IgD-negative memory B cell (primary cell): ENCODE results near the gene DIDO1. TPM values are rescaled to one million over a fixed set of nuclear protein-coding genes. Genes with fewer than 3 reads are reported as not detected.
"Not testable (repeated sequence)": the region's sequence is repeated elsewhere in the genome, so short reads cannot be mapped to it uniquely, and the experiment has no call there.

Experiments used
- H3K27ac Mint-ChIP-seq, 3 donors: one replicate each; pipeline ENCODE4 v1.8.0; 2020 to 2022; ENCODE audit warnings: mild to moderate bottlenecking in 3 of 3, mixed read lengths in 3 of 3, moderate library complexity in 1 of 3
- H3K27me3 Mint-ChIP-seq: one replicate; pipeline ENCODE4 v1.8.0; 2021; ENCODE audit warnings: mixed read lengths
- H3K36me3 Mint-ChIP-seq: one replicate; pipeline ENCODE4 v1.8.0; 2020; ENCODE audit warnings: mild to moderate bottlenecking, mixed read lengths
- H3K4me1 Mint-ChIP-seq, 3 donors: one replicate each; pipeline ENCODE4 v1.8.0; 2020 to 2022; ENCODE audit warnings: mixed read lengths in 3 of 3, mild to moderate bottlenecking in 1 of 3
- H3K4me3 Mint-ChIP-seq, 4 donors: one replicate each; pipeline ENCODE4 v1.8.0; 2020 to 2022; ENCODE audit warnings: mild to moderate bottlenecking in 4 of 4, mixed read lengths in 4 of 4, moderate library complexity in 3 of 4
- H3K9me3 Mint-ChIP-seq, 3 donors: one replicate each; pipeline ENCODE4 v1.8.0; 2020 to 2021; ENCODE audit warnings: mixed read lengths in 3 of 3, mild to moderate bottlenecking in 1 of 3
- polyA plus RNA-seq: library from polyadenylated mRNA; unstranded; fragments of 300-500 nt; fragmentation: Illumina TruSeq; gene quantifications from one replicate; pipeline ENCODE4 v1.2.3, GENCODE V29; 2021

Gene DIDO1
- polyA plus RNA-seq, 1 donor from 2014 or later = 42.8 TPM

DNA sequence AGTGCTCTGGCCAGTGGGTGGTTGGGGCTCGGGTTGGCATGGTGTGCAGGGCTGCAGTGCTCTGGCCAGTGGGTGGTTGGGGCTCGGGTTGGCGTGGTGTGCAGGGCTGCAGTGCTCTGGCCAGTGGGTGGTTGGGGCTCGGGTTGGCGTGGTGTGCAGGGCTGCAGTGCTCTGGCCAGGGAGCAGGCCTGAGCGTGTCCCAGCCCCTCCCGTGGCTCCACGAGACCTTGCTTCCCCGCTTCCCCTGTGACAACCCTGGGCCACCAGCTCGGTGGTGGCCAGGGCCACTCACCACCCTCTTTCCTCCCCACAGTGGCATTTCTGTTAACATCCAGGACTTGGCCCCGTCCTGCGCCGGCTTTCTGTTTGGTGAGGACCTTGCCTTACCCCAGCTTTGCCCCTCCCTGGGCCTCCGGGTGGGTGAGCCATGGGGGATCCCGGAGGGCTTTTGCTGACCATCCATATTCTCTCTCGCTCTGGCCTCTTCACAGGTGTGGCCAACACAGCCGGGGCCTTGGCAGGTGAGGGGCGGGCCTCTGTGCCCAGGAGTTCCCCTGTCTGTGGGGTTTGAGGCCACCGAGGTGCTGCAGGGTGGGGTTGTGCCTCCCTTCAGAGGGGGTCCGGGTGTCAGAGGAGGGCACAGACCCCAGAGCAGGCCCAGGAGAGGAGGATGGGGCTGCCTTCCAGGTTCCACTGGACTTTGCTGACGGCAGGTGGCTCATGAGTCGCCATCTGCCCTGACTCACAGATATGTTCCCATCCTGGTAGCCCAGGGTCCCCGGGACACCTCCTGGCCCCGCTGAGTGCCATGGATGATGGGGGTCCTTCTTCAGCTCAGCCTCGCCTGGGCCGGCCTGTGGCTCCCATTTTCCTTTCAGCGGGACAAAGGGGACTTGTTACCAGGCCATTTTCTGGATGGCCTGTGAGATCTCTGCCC lies 40.2 kb upstream of the DIDO1 start:
- Mint-ChIP-seq H3K4me3 (no peak overlapping the region), H3K9me3 (no peaks in the 10 kb centered on the region), H3K36me3 (peaks cover 4% of the 10 kb centered on the region), H3K4me1 (peaks cover 0 to 2% (median under 1%) of the 10 kb centered on the region in 3 donors), H3K27ac (no peak overlapping the region), H3K27me3 (peaks cover 6% of the 10 kb centered on the region)

DNA sequence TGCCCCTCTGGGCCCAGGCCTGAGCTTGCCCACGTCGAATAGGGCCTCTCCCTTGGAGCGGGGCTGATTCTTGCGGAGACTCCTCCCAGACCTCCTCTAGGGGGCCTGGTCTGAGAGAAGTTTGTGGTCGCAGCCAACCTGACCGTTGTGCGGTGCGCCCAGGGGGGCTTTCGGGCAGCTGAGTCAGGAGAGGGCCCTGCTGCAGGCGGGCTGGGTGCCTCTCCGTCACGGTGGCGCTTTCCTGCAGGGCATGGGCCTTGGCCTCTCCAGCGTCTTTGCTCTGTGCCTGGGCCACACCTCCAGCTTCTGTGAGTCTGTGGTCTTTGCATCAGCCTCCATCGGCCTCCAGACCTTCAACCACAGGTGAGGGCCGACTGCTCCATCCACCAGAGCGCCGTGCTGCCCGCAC lies 39.1 kb upstream of the DIDO1 start:
- Mint-ChIP-seq H3K27ac (peak overlapping the region in 1 of 3 donors; percentile 87), H3K9me3 (no peaks in the 10 kb centered on the region), H3K27me3 (peaks cover 2% of the 10 kb centered on the region), H3K4me1 (no peaks in the 10 kb centered on the region), H3K36me3 (peaks cover 4% of the 10 kb centered on the region), H3K4me3 (no peak overlapping the region)

DNA sequence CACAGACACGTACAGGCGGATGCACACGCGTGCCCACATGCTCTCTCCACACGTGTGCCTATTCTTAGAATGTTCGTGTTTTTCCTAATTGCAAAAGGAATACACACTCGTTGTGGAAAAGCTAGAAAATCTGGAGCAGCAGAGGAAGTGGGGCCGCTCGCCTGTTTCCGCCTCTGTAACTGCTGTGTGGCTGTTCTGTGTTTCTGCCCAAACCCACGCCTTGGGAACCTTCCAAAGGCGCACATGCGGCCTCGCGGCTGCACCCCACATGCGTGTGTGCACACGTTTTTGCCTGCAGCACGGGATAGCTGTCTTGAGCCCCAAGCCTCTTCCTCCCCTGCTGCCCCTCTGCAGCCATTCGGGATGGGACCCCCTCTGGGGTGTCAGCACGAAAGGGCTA lies 38.4 kb upstream of the DIDO1 start:
- no peaks in the 10 kb centered on the region for H3K9me3 Mint-ChIP-seq
- no peak overlapping the region for H3K4me3 Mint-ChIP-seq
- peaks cover 2% of the 10 kb centered on the region for H3K36me3 Mint-ChIP-seq
- peak overlapping the region in 1 of 3 donors; percentile 47 for H3K27ac Mint-ChIP-seq
- no peaks in the 10 kb centered on the region for H3K27me3 Mint-ChIP-seq
- no peaks in the 10 kb centered on the region for H3K4me1 Mint-ChIP-seq

DNA sequence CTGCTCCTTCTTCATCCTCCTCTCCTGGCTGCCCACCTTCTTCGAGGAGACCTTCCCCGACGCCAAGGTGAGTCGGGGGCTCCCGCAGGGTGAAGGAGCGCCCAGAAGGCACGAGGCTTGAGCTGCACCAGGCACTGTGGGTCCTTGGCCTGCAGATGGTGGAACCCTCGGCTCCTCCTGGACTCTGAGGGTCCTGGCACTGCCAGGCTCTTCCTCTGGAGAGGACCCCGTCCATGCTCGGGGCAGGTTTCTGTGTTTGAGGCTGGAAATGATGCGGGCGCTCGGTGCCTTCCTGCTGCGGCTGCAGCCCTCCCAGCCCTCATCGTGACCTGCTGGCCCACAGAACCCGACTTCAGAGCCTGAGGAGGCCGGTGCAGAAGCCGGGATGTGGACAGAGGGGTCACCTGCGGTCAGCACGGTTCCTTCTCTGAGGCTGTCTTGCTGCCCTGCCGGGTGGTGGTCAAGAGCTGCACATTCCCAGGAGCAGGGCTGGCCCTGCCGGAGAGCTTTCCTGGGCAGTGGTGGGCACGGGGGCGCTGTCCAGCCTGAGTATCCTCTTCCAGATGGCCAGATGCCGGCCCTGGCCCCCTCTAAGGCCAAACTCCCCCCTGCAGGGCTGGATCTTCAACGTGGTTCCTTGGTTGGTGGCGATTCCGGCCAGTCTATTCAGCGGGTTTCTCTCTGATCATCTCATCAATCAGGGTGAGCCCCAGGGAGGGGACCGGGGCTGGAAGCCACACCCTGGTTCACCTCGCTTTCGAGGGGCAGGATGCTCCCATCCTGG lies 37.5 kb upstream of the DIDO1 start:
- Mint-ChIP-seq H3K27ac (no peak overlapping the region), H3K9me3 (no peaks in the 10 kb centered on the region), H3K4me1 (no peaks in the 10 kb centered on the region), H3K4me3 (no peak overlapping the region), H3K36me3 (no peaks in the 10 kb centered on the region), H3K27me3 (no peaks in the 10 kb centered on the region)

DNA sequence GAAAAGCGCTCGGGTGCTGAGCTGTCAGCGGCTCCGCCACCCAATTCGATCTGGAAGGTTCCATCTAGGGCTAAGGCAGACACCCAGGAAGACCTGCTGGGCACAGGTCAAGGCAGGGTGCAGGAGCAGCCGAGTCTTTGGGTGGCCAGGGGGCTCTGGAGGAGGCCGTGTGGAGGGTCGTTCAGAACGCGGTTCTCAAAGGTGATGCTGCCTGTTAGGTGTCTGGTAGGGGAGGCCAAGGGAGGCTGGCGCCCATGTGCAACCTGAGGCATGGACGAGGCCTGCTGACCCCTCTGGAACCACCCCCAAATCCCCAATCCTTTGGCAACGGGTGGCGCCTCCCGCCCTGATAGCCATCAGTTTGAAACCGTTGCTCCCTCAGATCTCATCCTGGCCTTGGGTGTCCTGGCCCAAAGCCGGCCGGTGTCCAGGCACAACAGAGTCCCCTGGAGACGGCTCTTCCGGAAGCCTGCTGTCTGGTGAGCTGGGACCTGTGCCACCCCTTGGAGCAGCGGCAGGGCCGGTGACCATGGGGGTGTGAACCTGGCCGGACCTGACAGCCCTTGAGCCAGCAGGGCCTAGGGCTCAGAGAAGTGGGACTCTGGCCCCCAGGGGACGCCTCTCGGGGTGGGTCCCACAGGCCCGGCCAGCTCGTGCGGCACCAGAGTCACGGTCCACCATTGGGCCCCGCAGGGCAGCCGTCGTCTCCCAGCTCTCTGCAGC lies 36.7 kb upstream of the DIDO1 start:
- Mint-ChIP-seq H3K27me3 (no peaks in the 10 kb centered on the region), H3K9me3 (no peaks in the 10 kb centered on the region), H3K36me3 (no peaks in the 10 kb centered on the region), H3K27ac (no peak overlapping the region), H3K4me1 (no peaks in the 10 kb centered on the region), H3K4me3 (no peak overlapping the region)

DNA sequence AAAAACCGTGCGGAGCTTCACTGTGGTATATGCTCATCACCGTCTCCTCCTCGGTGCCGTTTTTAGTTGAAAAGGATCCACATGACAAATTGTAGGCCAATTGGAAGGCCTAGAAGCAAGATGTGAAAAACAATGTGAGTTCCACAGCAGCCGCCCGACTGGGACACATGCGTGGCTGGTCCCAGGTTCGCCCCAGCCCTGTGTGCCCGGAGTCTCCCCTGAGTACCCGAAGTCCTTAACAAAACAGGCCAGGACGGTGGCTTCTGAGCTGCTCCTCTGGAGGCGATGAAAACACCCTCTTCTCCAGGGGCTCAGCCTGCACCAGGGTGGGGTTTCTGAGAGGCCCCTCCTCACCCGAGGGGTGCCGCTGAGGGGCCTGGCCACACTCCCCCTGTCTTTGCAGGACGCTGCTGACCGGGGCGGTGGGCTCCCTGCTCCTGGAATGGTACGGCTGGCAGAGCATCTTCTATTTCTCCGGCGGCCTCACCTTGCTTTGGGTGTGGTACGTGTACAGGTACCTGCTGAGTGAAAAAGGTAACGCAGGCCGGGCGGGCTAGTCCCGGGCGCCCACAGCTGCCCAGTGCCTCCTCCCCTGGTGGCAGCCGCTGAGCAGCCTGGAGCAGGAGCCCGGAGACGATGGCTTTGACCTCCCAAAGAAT lies 36.0 kb upstream of the DIDO1 start:
- Mint-ChIP-seq H3K4me1 (no peaks in the 10 kb centered on the region), H3K9me3 (no peaks in the 10 kb centered on the region), H3K27ac (no peak overlapping the region), H3K36me3 (no peaks in the 10 kb centered on the region), H3K27me3 (no peaks in the 10 kb centered on the region), H3K4me3 (no peak overlapping the region)

DNA sequence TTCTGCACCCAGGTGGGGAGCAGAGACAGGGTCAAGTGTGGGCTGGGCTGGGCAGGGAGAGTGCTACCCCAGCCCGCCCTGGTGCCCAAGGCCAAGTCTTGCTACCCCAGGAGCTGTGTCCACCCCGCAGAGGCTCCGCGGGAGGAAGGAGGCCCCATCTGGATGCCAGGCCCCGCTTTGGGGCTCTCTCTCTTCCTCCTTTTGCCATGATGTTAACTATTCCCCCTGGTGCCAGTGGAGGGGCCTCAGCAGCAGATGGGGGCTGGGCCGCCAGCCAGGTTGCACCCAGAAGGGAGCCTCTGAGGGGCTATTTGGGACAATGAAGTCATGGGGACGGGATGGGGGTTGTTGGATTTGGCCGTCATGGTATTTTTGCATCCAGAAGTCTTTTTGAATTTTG lies 35.5 kb upstream of the DIDO1 start:
- Mint-ChIP-seq H3K4me1 (no peaks in the 10 kb centered on the region), H3K27me3 (no peaks in the 10 kb centered on the region), H3K27ac (no peak overlapping the region), H3K36me3 (peaks cover 1% of the 10 kb centered on the region), H3K4me3 (no peak overlapping the region), H3K9me3 (no peaks in the 10 kb centered on the region)

DNA sequence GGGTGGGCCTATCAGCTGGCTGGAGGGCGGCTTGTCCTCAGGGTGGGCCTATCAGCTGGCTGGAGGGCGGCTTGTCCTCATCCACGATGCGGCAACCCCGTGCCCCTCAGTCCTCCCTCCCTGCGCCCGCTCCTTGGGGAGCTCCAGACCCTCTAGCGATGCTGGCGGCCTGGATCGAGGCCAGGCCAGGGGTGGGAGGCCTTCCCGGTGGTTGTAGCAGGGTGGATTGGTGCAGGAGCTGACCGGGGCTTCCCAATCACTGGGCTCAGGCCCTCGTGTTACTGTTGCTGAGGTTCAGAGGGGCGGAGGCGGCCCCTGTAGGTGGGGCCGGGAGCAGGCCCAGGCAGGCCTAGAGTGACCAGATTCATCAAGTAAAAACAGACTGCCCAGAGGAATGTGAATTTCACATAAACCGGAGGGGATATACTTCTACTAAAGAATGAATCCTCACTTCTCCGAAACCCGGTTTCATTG lies 35.0 kb upstream of the DIDO1 start:
- Mint-ChIP-seq H3K4me3 (no peak overlapping the region), H3K4me1 (no peaks in the 10 kb centered on the region), H3K36me3 (peaks cover 1% of the 10 kb centered on the region), H3K27ac (no peak overlapping the region), H3K9me3 (no peaks in the 10 kb centered on the region), H3K27me3 (no peaks in the 10 kb centered on the region)

DNA sequence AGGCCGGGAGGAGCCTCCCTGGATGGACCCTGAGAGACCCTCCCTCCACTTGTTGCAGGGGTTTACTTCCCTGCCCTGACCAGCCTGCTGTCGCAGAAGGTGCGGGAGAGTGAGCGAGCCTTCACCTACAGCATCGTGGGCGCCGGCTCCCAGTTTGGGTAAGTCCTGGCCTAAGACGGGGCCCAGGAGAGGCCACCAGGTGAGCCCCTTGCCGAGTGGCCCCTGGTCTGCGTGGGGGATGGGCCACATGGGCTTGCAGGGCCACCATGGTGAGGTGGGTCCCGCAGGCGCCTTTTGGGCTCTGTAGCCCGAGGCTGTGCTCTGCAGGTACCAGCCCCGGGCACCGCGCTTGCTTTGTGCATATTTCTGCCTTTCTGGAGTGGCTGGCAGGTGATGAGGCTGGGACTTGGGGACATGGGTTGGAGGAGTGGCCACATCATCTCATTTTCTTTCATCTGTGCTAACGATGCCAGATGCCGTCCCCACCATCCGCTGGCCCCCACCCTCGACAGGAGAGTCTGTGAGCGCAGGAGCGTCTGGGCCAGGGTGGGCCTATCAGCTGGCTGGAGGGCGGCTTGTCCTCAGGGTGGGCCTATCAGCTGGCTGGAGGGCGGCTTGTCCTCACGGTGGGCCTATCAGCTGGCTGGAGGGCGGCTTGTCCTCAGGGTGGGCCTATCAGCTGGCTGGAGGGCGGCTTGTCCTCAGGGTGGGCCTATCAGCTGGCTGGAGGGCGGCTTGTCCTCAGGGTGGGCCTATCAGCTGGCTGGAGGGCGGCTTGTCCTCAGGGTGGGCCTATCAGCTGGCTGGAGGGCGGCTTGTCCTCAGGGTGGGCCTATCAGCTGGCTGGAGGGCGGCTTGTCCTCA lies 34.4 kb upstream of the DIDO1 start:
- H3K4me1 Mint-ChIP-seq, H3K36me3 Mint-ChIP-seq, H3K27me3 Mint-ChIP-seq: not testable (repeated sequence)

DNA sequence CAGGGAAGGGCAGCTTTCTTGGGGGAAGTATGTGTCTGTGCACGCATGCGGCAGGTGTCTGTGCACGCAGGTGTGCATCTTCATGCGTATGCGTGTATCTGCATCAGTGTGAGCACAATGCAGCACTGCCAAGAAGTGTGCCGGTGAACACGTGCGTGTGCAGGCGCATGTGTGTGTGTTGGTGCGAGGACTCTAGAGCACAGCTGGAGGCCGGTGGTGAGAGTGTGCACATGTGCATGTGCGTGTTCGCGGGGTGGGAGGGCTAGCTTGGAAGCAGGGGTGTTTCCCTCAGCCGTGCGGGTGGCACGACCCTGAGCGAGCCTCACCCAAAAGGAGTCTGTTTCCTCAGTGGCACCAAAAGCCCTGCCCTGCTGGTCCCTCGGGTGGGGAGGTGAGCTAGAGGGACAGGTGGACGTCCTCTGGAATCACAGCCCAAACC lies 33.7 kb upstream of the DIDO1 start:
- Mint-ChIP-seq H3K4me1 (no peaks in the 10 kb centered on the region), H3K27ac (no peak overlapping the region), H3K36me3 (peaks cover 1% of the 10 kb centered on the region), H3K4me3 (no peak overlapping the region), H3K27me3 (no peaks in the 10 kb centered on the region), H3K9me3 (no peaks in the 10 kb centered on the region)

More for the DNA sequence above, 34.4 kb upstream of the DIDO1 start:
- not testable (repeated sequence) for H3K27ac Mint-ChIP-seq, H3K4me3 Mint-ChIP-seq, H3K9me3 Mint-ChIP-seq

DNA sequence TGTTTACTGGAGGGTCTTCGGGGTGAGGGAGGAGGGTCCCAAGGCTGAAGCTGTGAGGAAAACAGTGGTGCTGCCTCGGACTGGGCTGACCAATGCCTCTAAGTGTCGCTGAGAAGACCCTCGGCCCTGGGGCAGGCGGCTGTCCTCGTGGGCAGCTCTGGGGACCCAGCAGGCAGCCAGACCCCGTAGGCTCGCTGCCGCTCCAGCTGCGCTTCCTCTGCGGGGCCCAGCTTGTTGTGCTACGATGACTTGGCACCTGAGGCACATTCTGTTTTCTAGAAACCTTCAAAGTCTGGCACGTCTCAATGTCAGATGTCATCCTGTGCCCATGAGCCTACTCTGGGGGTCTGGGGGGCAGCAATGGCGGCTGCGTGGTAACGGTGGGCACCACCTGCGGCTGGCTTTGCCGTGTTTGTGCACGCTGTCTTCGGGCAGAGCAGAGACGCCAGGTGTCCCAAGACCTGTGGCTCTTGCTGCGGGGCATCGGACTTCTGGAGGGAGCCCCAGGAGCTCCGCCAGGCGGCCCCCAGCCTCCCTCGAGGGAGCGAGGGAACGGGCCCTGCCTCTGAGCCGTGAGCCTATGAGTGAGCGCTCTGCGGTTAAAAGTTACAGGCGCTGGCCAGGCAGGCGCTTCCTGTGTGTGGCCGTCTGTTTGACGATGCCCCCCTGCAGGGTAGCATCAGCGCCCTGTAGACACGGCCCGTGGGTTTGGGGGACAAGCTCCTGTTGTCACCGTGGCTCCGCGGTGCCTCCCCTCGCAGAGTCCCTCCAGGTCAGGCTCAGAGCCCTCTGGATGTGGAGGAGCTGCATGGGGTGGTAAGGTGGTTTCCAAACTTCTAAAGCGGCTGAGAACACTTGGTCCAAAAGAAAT lies 33.0 kb upstream of the DIDO1 start:
- H3K4me1 Mint-ChIP-seq = peaks cover 3 to 4% (median 4%) of the 10 kb centered on the region in 3 donors
- no peak overlapping the region for H3K27ac Mint-ChIP-seq
- H3K27me3 Mint-ChIP-seq = no peaks in the 10 kb centered on the region
- H3K9me3 Mint-ChIP-seq = no peaks in the 10 kb centered on the region
- H3K4me3 Mint-ChIP-seq = no peak overlapping the region
- peaks cover 1% of the 10 kb centered on the region for H3K36me3 Mint-ChIP-seq

DNA sequence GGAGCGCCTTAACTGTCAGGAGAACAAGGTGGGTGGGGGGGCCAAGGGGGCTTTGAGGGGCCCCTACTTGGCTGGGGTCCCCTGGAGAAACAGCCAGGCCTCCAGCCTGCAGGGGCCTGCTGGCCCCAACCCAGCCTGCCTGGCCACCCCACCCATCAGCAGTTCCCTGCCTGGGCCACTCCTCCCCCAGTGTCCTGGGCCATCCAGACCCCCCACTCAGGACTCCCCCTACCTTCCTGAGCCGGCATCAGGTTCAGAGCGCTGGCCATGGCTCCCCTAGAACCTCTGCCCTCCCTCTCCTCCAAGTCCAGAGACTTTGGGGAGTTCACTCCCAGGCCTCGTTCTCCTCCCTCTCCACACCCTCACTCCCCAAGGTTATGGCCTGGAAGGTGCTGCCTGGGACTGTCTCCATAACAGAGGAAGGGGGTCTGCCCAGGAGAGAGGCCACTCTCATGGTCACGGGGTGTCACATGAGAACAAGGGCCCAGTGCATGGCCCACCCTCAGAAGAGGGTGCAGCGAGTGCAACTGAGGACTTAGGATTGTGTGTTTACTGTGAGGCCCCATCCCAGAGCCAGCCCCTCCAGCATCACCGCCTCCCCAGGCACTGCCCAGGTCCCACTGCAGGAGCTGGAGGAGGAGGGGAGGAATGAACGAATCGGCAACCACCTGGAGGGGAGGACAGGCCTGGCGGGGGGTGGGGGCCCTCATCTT lies 32.2 kb upstream of the DIDO1 start:
- Mint-ChIP-seq H3K4me1 (peaks cover 4 to 9% (median 6%) of the 10 kb centered on the region in 3 donors), H3K9me3 (no peaks in the 10 kb centered on the region)

More for the DNA sequence above, 32.2 kb upstream of the DIDO1 start:
- peaks cover 1% of the 10 kb centered on the region for H3K36me3 Mint-ChIP-seq
- H3K27ac Mint-ChIP-seq = no peak overlapping the region
- H3K27me3 Mint-ChIP-seq = no peaks in the 10 kb centered on the region
- no peak overlapping the region for H3K4me3 Mint-ChIP-seq
